SU-DHL-6 (cell line): ENCODE results near the gene CCDC85A.

Experiments used
- H2AFZ ChIP-seq: fragments of 200-600 bp; sonication (generic); 2 replicates; pipeline ENCODE4 v1.6.1; 2014; ENCODE audit warnings: low read depth, mild to moderate bottlenecking, moderate library complexity, mixed read lengths, antibody characterized with exemption, low read length; ENCODE audit not compliant: severe bottlenecking
- H3F3A ChIP-seq: fragments of 200-600 bp; shearing (Covaris generic); 2 replicates; pipeline ENCODE4 v1.6.0; 2016; ENCODE audit warnings: antibody characterized with exemption, mild to moderate bottlenecking; ENCODE audit not compliant: insufficient read depth
- H3K27ac ChIP-seq: fragments of 200-600 bp; sonication (generic); 2 replicates; pipeline ENCODE4 v1.5.1; 2016; ENCODE audit warnings: low read depth, mild to moderate bottlenecking, low read length, moderate library complexity, mixed read lengths
- H3K27me3 ChIP-seq: fragments of 200-600 bp; sonication (generic), shearing (Covaris generic); 2 replicates; pipeline ENCODE4 v1.6.0; 2014; ENCODE audit warnings: mild to moderate bottlenecking, low read length
- H3K36me3 ChIP-seq: fragments of 200-600 bp; sonication (generic); 2 replicates; pipeline ENCODE4 v1.6.1; 2014; ENCODE audit warnings: mild to moderate bottlenecking, low read length, mixed read lengths
- H3K4me2 ChIP-seq: fragments of 300-600, 200-600 bp; shearing (Covaris generic), sonication (generic); 2 replicates; pipeline ENCODE4 v1.6.0; 2014; ENCODE audit warnings: low read length, low read depth, mild to moderate bottlenecking; ENCODE audit not compliant: poor library complexity, severe bottlenecking
- H3K4me3 ChIP-seq: fragments of 200-600 bp; sonication (generic); 2 replicates; pipeline ENCODE4 v1.5.1; 2014; ENCODE audit warnings: antibody characterized with exemption, low read length, mild to moderate bottlenecking, mixed read lengths; ENCODE audit not compliant: insufficient read depth, poor library complexity, severe bottlenecking
- H3K79me2 ChIP-seq: fragments of 200-600 bp; sonication (generic); 2 replicates; pipeline ENCODE4 v1.6.1; 2014; ENCODE audit warnings: mild to moderate bottlenecking, low read length, moderate library complexity; ENCODE audit not compliant: insufficient read depth
- H3K9ac ChIP-seq: fragments of 200-600 bp; sonication (generic); 2 replicates; pipeline ENCODE4 v1.7.0; 2014; ENCODE audit warnings: mild to moderate bottlenecking, low read length
- H3K9me2 ChIP-seq: fragments of 200-600 bp; sonication (generic); replicated peaks from 2 replicates; pipeline ENCODE4 v1.6.1; 2014; ENCODE audit warnings: low read length; ENCODE audit not compliant: insufficient read depth
- H3K9me3 ChIP-seq: fragments of 200-600 bp; sonication (generic); 2 replicates; pipeline ENCODE4 v1.6.1; 2014; ENCODE audit warnings: low read length, mixed read lengths; ENCODE audit not compliant: insufficient read depth
- H4K20me1 ChIP-seq: fragments of 200-600 bp; sonication (generic); 2 replicates; pipeline ENCODE4 v1.6.1; 2014; ENCODE audit warnings: low read depth, mild to moderate bottlenecking, antibody characterized with exemption, low read length, moderate library complexity, mixed read lengths
- EZH2phosphoT487 ChIP-seq: fragments of 200-600 bp; sonication (generic), shearing (Covaris generic); conservative IDR thresholded peaks from 2 replicates; pipeline ENCODE4 v1.6.1; 2018; ENCODE audit warnings: mild to moderate bottlenecking, antibody characterized with exemption, low read length, moderate library complexity, mixed read lengths
- TF ChIP-seq, protein P1 (sequence below): fragments of 200-600 bp; sonication (generic); IDR thresholded peaks from one replicate; pipeline ENCODE4 v1.5.1; 2017; ENCODE audit warnings: antibody characterized with exemption, mild to moderate bottlenecking, low read length, moderate library complexity; ENCODE audit not compliant: insufficient read depth, poor library complexity, severe bottlenecking

Gene CCDC85A

DNA sequence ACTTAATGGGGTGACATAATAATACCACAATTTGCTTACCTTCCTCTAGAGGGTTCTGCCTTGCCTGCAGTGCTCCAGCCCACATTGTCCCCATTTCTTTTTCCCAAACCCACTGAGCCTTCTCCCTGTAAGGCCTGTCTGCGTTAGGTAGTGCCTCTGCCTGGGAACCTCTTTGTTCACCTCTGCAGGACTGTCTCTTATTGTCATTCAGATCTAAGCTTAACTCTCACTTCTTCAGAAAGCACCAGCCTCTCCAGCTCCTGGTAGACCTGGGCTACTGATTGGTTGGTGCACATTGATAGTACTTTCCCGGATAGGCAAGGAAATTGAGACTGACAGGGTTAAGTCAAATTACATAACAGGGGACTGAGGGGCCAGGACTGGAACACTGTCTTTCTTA, 49.1 kb downstream of the CCDC85A start:
- H3F3A ChIP-seq, result no peaks in the 10 kb centered on the region
- no peak overlapping the region for H2AFZ ChIP-seq
- H3K27me3 ChIP-seq, result no peaks in the 10 kb centered on the region; the same call in 1 of the 2 replicates
- no peaks in the 10 kb centered on the region for H4K20me1 ChIP-seq
- H3K36me3 ChIP-seq, result no peaks in the 10 kb centered on the region
- no peak overlapping the region for H3K27ac ChIP-seq
- H3K9me2 ChIP-seq, result no peaks in the 10 kb centered on the region
- no peak for TF ChIP-seq EZH2phosphoT487
- TF ChIP-seq, protein P1, sequence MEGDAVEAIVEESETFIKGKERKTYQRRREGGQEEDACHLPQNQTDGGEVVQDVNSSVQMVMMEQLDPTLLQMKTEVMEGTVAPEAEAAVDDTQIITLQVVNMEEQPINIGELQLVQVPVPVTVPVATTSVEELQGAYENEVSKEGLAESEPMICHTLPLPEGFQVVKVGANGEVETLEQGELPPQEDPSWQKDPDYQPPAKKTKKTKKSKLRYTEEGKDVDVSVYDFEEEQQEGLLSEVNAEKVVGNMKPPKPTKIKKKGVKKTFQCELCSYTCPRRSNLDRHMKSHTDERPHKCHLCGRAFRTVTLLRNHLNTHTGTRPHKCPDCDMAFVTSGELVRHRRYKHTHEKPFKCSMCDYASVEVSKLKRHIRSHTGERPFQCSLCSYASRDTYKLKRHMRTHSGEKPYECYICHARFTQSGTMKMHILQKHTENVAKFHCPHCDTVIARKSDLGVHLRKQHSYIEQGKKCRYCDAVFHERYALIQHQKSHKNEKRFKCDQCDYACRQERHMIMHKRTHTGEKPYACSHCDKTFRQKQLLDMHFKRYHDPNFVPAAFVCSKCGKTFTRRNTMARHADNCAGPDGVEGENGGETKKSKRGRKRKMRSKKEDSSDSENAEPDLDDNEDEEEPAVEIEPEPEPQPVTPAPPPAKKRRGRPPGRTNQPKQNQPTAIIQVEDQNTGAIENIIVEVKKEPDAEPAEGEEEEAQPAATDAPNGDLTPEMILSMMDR, result no peak
- H3K79me2 ChIP-seq, result no peaks in the 10 kb centered on the region
- no peaks in the 10 kb centered on the region for H3K9me3 ChIP-seq
- no peak overlapping the region for H3K4me3 ChIP-seq
- H3K9ac ChIP-seq, result no peak overlapping the region
- no peak overlapping the region for H3K4me2 ChIP-seq

DNA sequence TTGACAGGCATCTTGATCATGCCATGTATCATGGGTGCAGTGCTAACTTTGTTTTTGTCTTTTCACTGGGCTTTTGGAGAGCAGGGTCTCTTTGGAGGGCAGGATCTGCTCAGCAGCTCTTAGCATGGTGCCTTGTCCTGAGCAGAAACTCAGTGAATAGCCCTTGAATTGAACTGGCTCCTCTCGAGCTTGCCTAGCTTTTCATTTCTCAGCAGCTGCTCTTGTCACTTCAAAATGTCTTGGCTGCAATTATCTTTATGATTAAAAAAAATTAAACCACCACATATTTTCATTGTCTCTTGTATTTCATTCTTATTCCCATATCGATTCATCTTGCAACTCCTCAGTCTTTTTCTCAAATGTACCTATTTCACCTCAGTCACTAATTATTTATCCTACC, 50.5 kb downstream of the CCDC85A start:
- Histone ChIP-seq H3K27ac (no peak overlapping the region), H4K20me1 (no peaks in the 10 kb centered on the region), H3K9me3 (no peaks in the 10 kb centered on the region), H3K4me2 (no peak overlapping the region), H2AFZ (no peak overlapping the region), H3K79me2 (no peaks in the 10 kb centered on the region), H3K9me2 (no peaks in the 10 kb centered on the region), H3K27me3 (no peaks in the 10 kb centered on the region; the same call in 1 of the 2 replicates), H3F3A (no peaks in the 10 kb centered on the region), H3K4me3 (no peak overlapping the region), H3K9ac (no peak overlapping the region), H3K36me3 (no peaks in the 10 kb centered on the region)
- TF ChIP-seq EZH2phosphoT487, result no peak
- TF ChIP-seq, protein P1, result no peak

DNA sequence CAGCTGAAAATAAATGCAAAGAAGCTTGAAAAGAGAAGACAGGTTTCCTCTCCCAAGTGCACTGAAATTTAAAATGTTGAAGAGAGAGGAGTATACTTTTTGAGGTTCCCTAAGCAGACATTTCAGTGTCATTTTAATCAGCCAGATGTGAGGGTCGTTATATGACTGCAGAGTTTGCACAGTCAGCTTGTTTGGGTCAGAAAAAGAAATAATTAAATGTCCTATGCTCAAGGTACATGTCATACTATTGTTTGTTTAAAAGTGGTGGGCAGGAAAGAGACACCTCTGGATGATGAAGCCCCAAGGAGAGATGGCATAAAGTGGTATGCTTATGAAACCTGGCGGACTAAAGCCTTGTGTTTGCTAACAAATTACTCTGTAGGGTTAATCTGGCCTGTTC, 55.2 kb downstream of the CCDC85A start:
- Histone ChIP-seq H3K79me2 (no peaks in the 10 kb centered on the region), H2AFZ (no peak overlapping the region), H3K4me3 (no peak overlapping the region), H3K27ac (no peak overlapping the region), H3K9me2 (no peaks in the 10 kb centered on the region), H3F3A (no peaks in the 10 kb centered on the region), H3K36me3 (no peaks in the 10 kb centered on the region), H4K20me1 (no peaks in the 10 kb centered on the region), H3K9me3 (no peaks in the 10 kb centered on the region), H3K4me2 (no peak overlapping the region), H3K9ac (no peak overlapping the region), H3K27me3 (no peaks in the 10 kb centered on the region; the same call in 1 of the 2 replicates)
- TF ChIP-seq EZH2phosphoT487, result no peak
- TF ChIP-seq, protein P1, result no peak

DNA sequence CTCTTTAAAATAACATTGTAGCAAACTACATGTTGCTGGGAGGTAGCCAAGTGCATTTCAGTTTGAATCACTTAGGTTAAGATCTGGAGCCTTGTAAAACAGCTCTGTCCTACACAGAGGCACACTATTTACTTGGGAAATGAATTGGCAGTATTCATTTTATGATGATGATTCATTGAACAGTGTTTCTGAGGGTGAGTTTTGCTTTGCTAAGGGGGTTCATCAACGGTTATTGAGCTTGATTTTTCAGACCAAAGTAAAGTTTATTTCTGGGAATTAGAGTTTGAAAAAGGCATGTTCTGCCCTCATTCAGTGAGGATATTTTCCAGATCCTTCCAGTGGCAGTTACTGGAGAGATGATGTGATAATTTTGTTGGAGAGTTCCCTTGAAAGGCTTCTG, 55.6 kb downstream of the CCDC85A start:
- no peak overlapping the region for H3K27ac ChIP-seq
- no peaks in the 10 kb centered on the region for H3K9me3 ChIP-seq
- no peak overlapping the region for H2AFZ ChIP-seq
- H4K20me1 ChIP-seq, result no peaks in the 10 kb centered on the region
- TF ChIP-seq EZH2phosphoT487, result no peak
- TF ChIP-seq, protein P1, result no peak
- no peak overlapping the region for H3K9ac ChIP-seq
- no peaks in the 10 kb centered on the region for H3F3A ChIP-seq
- H3K27me3 ChIP-seq, result no peaks in the 10 kb centered on the region; the same call in 1 of the 2 replicates
- no peaks in the 10 kb centered on the region for H3K9me2 ChIP-seq
- H3K4me3 ChIP-seq, result no peak overlapping the region
- H3K36me3 ChIP-seq, result no peaks in the 10 kb centered on the region
- no peaks in the 10 kb centered on the region for H3K79me2 ChIP-seq
- no peak overlapping the region for H3K4me2 ChIP-seq
